ENCODE measurements around the gene IFT172. TPM values are rescaled to one million over a fixed set of nuclear protein-coding genes. Genes with fewer than 3 reads are reported as not detected.

Gene IFT172
- total RNA-seq, 3 donors from 2014 or later, result 54.4 to 93.7 (median 62.4) TPM

DNA sequence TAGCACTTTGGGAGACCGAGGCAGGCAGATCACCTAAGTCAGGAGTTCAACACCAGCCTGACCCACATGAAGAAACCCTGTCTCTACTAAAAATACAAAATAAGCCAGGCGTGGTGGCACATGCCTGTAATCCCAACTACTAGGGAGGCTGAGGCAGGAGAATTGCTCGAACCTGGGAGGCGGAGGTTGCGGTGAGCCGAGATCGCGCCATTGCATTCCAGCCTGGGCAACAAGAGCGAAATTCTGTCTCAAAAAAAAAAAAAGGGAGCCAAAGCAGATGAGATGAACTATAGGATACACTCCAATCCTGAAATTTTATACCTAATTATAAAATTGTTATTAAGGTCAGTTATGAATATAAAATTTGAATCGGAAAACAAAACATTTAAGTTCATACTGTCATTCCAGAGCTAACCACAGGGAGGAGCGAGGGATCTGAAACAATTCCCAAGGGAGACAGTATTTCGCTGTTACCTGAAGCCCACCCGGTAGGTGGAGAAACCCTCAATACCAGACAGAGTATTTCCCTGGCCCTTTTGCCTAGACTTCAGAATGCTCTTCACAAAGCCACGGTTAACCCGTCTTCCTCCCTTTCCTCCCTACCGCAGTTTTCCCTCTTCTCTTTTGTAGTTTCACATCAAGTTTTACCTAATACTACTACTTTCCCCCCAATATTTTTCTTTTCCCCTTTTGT is 81.6 kb downstream of the IFT172 start:
- TF ChIP-seq, protein P1, sequence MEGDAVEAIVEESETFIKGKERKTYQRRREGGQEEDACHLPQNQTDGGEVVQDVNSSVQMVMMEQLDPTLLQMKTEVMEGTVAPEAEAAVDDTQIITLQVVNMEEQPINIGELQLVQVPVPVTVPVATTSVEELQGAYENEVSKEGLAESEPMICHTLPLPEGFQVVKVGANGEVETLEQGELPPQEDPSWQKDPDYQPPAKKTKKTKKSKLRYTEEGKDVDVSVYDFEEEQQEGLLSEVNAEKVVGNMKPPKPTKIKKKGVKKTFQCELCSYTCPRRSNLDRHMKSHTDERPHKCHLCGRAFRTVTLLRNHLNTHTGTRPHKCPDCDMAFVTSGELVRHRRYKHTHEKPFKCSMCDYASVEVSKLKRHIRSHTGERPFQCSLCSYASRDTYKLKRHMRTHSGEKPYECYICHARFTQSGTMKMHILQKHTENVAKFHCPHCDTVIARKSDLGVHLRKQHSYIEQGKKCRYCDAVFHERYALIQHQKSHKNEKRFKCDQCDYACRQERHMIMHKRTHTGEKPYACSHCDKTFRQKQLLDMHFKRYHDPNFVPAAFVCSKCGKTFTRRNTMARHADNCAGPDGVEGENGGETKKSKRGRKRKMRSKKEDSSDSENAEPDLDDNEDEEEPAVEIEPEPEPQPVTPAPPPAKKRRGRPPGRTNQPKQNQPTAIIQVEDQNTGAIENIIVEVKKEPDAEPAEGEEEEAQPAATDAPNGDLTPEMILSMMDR (IDR thresholded peaks at IDR 0.05), result no peak
- intact Hi-C loops (cut with DNase I, micrococcal nuclease), result no loop called here
- ATAC-seq, result no peak
- Histone ChIP-seq H3K4me1 (ENCODE audit: low read depth) (peaks cover 15% of the 10 kb centered on the region), H3K9me3 (no peaks in the 10 kb centered on the region), H3K36me3 (ENCODE audit: low read depth) (no peaks in the 10 kb centered on the region), H3K4me3 (no peak overlapping the region)
- peak in 1 of 3 donors; percentile 65 for DNase-seq

DNA sequence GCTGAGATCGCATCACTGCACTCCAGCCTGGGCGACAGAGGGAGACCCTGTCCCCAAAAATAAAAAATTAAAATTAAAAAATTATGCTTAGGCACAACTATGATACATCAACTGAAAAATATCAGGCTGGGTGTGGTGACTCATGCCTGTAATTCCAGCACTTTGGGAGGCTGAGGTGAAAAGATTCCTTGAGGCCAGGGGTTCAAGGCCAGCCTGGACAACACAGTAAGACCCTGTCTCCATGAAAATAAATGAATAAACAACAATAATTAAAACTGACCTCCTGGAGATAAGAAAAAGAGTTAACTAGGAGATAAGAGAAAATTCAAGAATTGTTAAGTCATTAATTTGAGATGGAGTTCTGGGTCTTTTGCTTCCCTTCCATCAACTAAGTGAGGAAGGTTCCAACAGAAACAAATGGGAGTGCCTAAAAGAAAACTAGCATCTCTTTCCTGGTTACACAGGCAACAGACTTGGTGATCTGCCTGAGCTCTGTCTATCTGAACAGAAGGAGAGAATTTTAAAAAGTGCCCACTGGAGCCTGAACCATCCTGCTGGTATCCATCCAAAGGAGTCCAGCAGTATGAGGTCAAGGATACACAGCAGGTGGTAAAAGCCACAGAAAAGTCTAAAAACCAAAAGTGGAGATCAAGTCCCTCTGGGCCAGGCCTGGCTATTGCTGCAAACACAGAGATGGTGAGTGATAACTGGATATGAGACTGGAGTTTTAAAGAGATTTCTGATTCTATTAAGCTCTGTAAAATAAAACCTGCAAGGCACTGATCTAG is 89.0 kb downstream of the IFT172 start:
- Histone ChIP-seq H3K4me1 (ENCODE audit: low read depth) (no peaks in the 10 kb centered on the region), H3K36me3 (ENCODE audit: low read depth) (no peaks in the 10 kb centered on the region), H3K4me3 (no peak overlapping the region), H3K9me3 (no peaks in the 10 kb centered on the region)
- ATAC-seq (no peak), DNase-seq (no peak)
- TF ChIP-seq, protein P1 (IDR thresholded peaks at IDR 0.05), result no peak
- intact Hi-C loops (cut with DNase I, micrococcal nuclease), result no loop called here

DNA sequence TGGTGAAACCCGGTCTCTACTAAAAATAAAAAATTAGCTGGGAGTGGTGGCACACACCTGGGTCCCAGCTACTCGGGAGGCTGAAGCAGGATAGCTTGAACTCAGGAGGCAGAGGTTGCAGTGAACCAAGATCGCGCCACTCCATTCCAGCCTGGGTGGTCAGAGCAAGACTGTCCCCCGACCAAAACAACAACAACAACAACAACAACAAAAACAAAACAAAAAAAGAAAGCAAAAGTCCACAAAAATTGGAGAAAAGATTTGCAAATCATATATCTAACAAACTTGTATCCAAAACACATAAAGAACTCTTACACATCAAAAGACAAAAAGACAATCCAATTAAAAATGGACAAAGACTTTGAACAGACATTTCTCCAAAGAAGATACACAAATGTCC is 90.6 kb downstream of the IFT172 start:
- no peaks in the 10 kb centered on the region for H3K36me3 ChIP-seq (ENCODE audit: low read depth)
- DNase-seq (no peak), ATAC-seq (no peak)
- no peaks in the 10 kb centered on the region for H3K9me3 ChIP-seq
- H3K4me3 ChIP-seq, result no peak overlapping the region
- TF ChIP-seq, protein P1 (IDR thresholded peaks at IDR 0.05), result no peak
- no peaks in the 10 kb centered on the region for H3K4me1 ChIP-seq (ENCODE audit: low read depth)
- intact Hi-C loops (cut with DNase I, micrococcal nuclease), result no loop called here

Other genes starting within 250 kb of the IFT172 start
- gene SLC30A3, start 226.7 kb downstream of the IFT172 start, total RNA-seq, result under 1 TPM in 1 of 3 donors, not detected in 2; 0.12 TPM
- gene DNAJC5G, start 214.3 kb downstream of the IFT172 start, total RNA-seq, result under 1 TPM in 1 of 3 donors, not detected in 2; 0.47 TPM
- gene TRIM54, start 207.3 kb downstream of the IFT172 start, total RNA-seq, result under 1 TPM in 1 of 3 donors, not detected in 2; 0.43 TPM
- gene UCN, start 181.3 kb downstream of the IFT172 start, total RNA-seq, result 1 to 10 TPM in 1 of 3 donors, under 1 TPM in 2; 0.52 to 1.2 (median 0.92) TPM
- 10 to 100 TPM; 39.5 to 49.0 (median 41.9) TPM for gene MPV17, start 166.6 kb downstream of the IFT172 start, total RNA-seq
- gene GTF3C2, start 133.0 kb downstream of the IFT172 start, total RNA-seq, result 10 to 100 TPM; 53.7 to 83.5 (median 56.9) TPM
- 10 to 100 TPM; 31.4 to 59.9 (median 34.0) TPM for gene EIF2B4, start 119.4 kb downstream of the IFT172 start, total RNA-seq
- 10 to 100 TPM; 85.5 to 94.4 (median 91.0) TPM for gene SNX17, start 119.1 kb downstream of the IFT172 start, total RNA-seq
- 10 to 100 TPM; 22.6 to 32.0 (median 25.4) TPM for gene ZNF513, start 109.0 kb downstream of the IFT172 start, total RNA-seq
- gene PPM1G, start 80.2 kb downstream of the IFT172 start, total RNA-seq, result 10 to 100 TPM; 53.4 to 64.1 (median 59.6) TPM
- 100 to 1,000 TPM in 1 of 3 donors, 10 to 100 TPM in 2; 68.4 to 104 (median 87.6) TPM for gene NRBP1, start 61.1 kb downstream of the IFT172 start, total RNA-seq
- gene KRTCAP3, start 47.4 kb downstream of the IFT172 start, total RNA-seq, result 10 to 100 TPM; 43.9 to 93.4 (median 85.1) TPM
- gene FNDC4, start 5.5 kb upstream of the IFT172 start, total RNA-seq, result 1 to 10 TPM in 2 of 3 donors, under 1 TPM in 1; 0.64 to 3.1 (median 1.7) TPM
- under 1 TPM in 1 of 3 donors, not detected in 2; 0.29 TPM for gene GCKR, start 7.1 kb upstream of the IFT172 start, total RNA-seq
- 10 to 100 TPM; 14.4 to 37.8 (median 19.7) TPM for gene ZNF512, start 93.3 kb upstream of the IFT172 start, total RNA-seq
- 1 to 10 TPM; 1.9 to 4.0 (median 2.9) TPM for gene CCDC121, start 139.3 kb upstream of the IFT172 start, total RNA-seq
- gene GPN1, start 139.3 kb upstream of the IFT172 start, total RNA-seq, result 10 to 100 TPM; 23.3 to 27.8 (median 25.2) TPM
- 10 to 100 TPM; 19.5 to 30.3 (median 28.1) TPM for gene SUPT7L, start 173.9 kb upstream of the IFT172 start, total RNA-seq
- gene SLC4A1AP, start 174.1 kb upstream of the IFT172 start, total RNA-seq, result 10 to 100 TPM; 14.8 to 15.8 (median 15.5) TPM